ENCODE measurements around the gene TSSC4.
A peak's percentile ranks its signal among the peaks of the same experiment; 100 is the strongest.

TSSC4 gene

GRCh38 chr11:2419638-2420501 lies 19.3 kb downstream of the TSSC4 start:
- peak; percentile 45 for DNase-seq (ENCODE audit: low read depth)

- DNase-seq (ENCODE audit: low read depth): peak; percentile 43
These were observed 20.1 kb downstream of the TSSC4 start for GRCh38 chr11:2420502-2421225.

- DNase-seq (ENCODE audit: low read depth): no peak
These were observed 20.9 kb downstream of the TSSC4 start for GRCh38 chr11:2421226-2421994.

GRCh38 chr11:2421996-2422395 lies 21.4 kb downstream of the TSSC4 start:
- no peak for DNase-seq (ENCODE audit: low read depth)

- DNase-seq (ENCODE audit: low read depth): no peak
These were observed 22.1 kb downstream of the TSSC4 start for GRCh38 chr11:2422461-2423156.

- DNase-seq (ENCODE audit: low read depth): no peak
These were observed 22.8 kb downstream of the TSSC4 start for GRCh38 chr11:2423157-2424025.

- DNase-seq (ENCODE audit: low read depth): no peak
These were observed 24.4 kb downstream of the TSSC4 start for GRCh38 chr11:2424811-2425495.

- no peak for DNase-seq (ENCODE audit: low read depth)
These were observed 25.0 kb downstream of the TSSC4 start for GRCh38 chr11:2425506-2425905.

- no peak for DNase-seq (ENCODE audit: low read depth)
These were observed 25.7 kb downstream of the TSSC4 start for GRCh38 chr11:2426221-2426620.

- no peak for DNase-seq (ENCODE audit: low read depth)
These were observed 26.4 kb downstream of the TSSC4 start for GRCh38 chr11:2426826-2427521.

GRCh38 chr11:2427721-2428321 lies 27.3 kb downstream of the TSSC4 start:
- no peak for DNase-seq (ENCODE audit: low read depth)

- DNase-seq (ENCODE audit: low read depth): peak; percentile 79
These were observed 27.8 kb downstream of the TSSC4 start for GRCh38 chr11:2428322-2428795.

- no peak for DNase-seq (ENCODE audit: low read depth)
These were observed 30.8 kb downstream of the TSSC4 start for GRCh38 chr11:2431395-2431794.

GRCh38 chr11:2432171-2432621 lies 31.6 kb downstream of the TSSC4 start:
- no peak for DNase-seq (ENCODE audit: low read depth)

GRCh38 chr11:2432628-2433071 lies 32.1 kb downstream of the TSSC4 start:
- no peak for DNase-seq (ENCODE audit: low read depth)

GRCh38 chr11:2433106-2433925 lies 32.8 kb downstream of the TSSC4 start:
- no peak for DNase-seq (ENCODE audit: low read depth)

GRCh38 chr11:2434008-2434407 lies 33.5 kb downstream of the TSSC4 start:
- no peak for DNase-seq (ENCODE audit: low read depth)
